Osteocyte (in vitro differentiated cells): ENCODE measurements around the gene MPZL2. TPM values are rescaled to one million over a fixed set of nuclear protein-coding genes. Genes with fewer than 3 reads are reported as not detected.

Experiments used
- DNase-seq: peaks from one replicate; pipeline ENCODE4 v3.0.0; 2021; ENCODE audit warnings: mixed read lengths; ENCODE audit not compliant: unreplicated experiment; ENCODE audit errors: extremely low spot score
- H3K27ac Mint-ChIP-seq: one replicate; pipeline ENCODE4 v1.8.0; 2021; ENCODE audit warnings: mild to moderate bottlenecking, mixed read lengths; ENCODE audit not compliant: unreplicated experiment
- H3K27me3 Mint-ChIP-seq: one replicate; pipeline ENCODE4 v1.8.0; 2021; ENCODE audit warnings: mixed read lengths; ENCODE audit not compliant: unreplicated experiment
- H3K36me3 Mint-ChIP-seq: one replicate; pipeline ENCODE4 v1.8.0; 2021; ENCODE audit warnings: mixed read lengths; ENCODE audit not compliant: unreplicated experiment
- H3K4me1 Mint-ChIP-seq: one replicate; pipeline ENCODE4 v1.8.0; 2021; ENCODE audit warnings: mixed read lengths; ENCODE audit not compliant: unreplicated experiment
- H3K4me3 Mint-ChIP-seq: one replicate; pipeline ENCODE4 v1.8.0; 2021; ENCODE audit warnings: mild to moderate bottlenecking, moderate library complexity, mixed read lengths; ENCODE audit not compliant: unreplicated experiment
- H3K9me3 Mint-ChIP-seq: one replicate; pipeline ENCODE4 v1.8.0; 2021; ENCODE audit warnings: mixed read lengths; ENCODE audit not compliant: unreplicated experiment
- total RNA-seq: library from RNA; stranded (reverse); gene quantifications from 2 replicates; pipeline ENCODE4 v1.2.1, GENCODE V29; 2021
- TF ChIP-seq, protein P1 (sequence below): fragments of 200-600 bp; sonication (generic); IDR thresholded peaks from 2 replicates; pipeline ENCODE4 v1.5.0; 2021; ENCODE audit warnings: antibody characterized with exemption, mild to moderate bottlenecking, moderate library complexity

The MPZL2 gene
- total RNA-seq, 1 donor from 2014 or later, result not detected

- Mint-ChIP-seq H3K9me3 (no peaks in the 10 kb centered on the region), H3K27me3 (peaks cover 51% of the 10 kb centered on the region), H3K36me3 (no peaks in the 10 kb centered on the region), H3K27ac (no peak overlapping the region), H3K4me1 (peaks cover 8% of the 10 kb centered on the region), H3K4me3 (no peak overlapping the region)
- no peak for DNase-seq
- TF ChIP-seq, protein P1, sequence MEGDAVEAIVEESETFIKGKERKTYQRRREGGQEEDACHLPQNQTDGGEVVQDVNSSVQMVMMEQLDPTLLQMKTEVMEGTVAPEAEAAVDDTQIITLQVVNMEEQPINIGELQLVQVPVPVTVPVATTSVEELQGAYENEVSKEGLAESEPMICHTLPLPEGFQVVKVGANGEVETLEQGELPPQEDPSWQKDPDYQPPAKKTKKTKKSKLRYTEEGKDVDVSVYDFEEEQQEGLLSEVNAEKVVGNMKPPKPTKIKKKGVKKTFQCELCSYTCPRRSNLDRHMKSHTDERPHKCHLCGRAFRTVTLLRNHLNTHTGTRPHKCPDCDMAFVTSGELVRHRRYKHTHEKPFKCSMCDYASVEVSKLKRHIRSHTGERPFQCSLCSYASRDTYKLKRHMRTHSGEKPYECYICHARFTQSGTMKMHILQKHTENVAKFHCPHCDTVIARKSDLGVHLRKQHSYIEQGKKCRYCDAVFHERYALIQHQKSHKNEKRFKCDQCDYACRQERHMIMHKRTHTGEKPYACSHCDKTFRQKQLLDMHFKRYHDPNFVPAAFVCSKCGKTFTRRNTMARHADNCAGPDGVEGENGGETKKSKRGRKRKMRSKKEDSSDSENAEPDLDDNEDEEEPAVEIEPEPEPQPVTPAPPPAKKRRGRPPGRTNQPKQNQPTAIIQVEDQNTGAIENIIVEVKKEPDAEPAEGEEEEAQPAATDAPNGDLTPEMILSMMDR, result no peak
These were observed 46.5 kb downstream of the MPZL2 start for GRCh38 chr11:118217575-118217974.

GRCh38 chr11:118216621-118217481 lies 47.2 kb downstream of the MPZL2 start:
- Mint-ChIP-seq H3K4me1 (peaks cover 8% of the 10 kb centered on the region), H3K9me3 (no peaks in the 10 kb centered on the region), H3K36me3 (no peaks in the 10 kb centered on the region), H3K27me3 (peaks cover 51% of the 10 kb centered on the region), H3K4me3 (no peak overlapping the region), H3K27ac (no peak overlapping the region)
- no peak for DNase-seq
- TF ChIP-seq, protein P1, result no peak

GRCh38 chr11:118215765-118216164 lies 48.3 kb downstream of the MPZL2 start:
- no peak for DNase-seq
- no peak overlapping the region for H3K27ac Mint-ChIP-seq
- H3K36me3 Mint-ChIP-seq, result no peaks in the 10 kb centered on the region
- H3K27me3 Mint-ChIP-seq, result peaks cover 56% of the 10 kb centered on the region
- TF ChIP-seq, protein P1, result no peak
- H3K4me1 Mint-ChIP-seq, result peaks cover 12% of the 10 kb centered on the region
- H3K9me3 Mint-ChIP-seq, result no peaks in the 10 kb centered on the region
- H3K4me3 Mint-ChIP-seq, result no peak overlapping the region

DNA sequence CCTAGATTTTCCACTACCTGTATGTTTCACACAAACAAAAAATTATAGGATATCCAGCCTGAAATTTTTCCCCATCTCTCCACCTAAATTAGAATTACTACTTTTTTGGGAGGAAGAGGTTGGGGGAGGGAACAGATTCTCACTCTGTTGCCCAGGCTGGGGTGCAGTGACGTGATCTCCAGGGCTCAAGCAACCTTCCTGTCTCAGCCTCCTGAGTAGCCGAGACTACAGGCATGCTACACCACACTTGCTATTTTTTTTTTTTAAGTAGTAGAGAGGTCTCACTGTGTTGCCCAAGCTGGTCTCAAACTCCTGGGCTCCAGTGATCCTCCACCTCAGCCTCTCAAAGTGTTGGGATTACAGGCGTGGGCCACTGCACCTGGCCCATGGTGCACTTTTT lies 48.8 kb downstream of the MPZL2 start:
- H3K36me3 Mint-ChIP-seq, result no peaks in the 10 kb centered on the region
- no peak overlapping the region for H3K27ac Mint-ChIP-seq
- H3K4me1 Mint-ChIP-seq, result peaks cover 12% of the 10 kb centered on the region
- DNase-seq, result no peak
- H3K9me3 Mint-ChIP-seq, result no peaks in the 10 kb centered on the region
- TF ChIP-seq, protein P1, result no peak
- peaks cover 59% of the 10 kb centered on the region for H3K27me3 Mint-ChIP-seq
- no peak overlapping the region for H3K4me3 Mint-ChIP-seq

GRCh38 chr11:118214210-118214914 lies 49.7 kb downstream of the MPZL2 start:
- peaks cover 12% of the 10 kb centered on the region for H3K4me1 Mint-ChIP-seq
- H3K4me3 Mint-ChIP-seq, result no peak overlapping the region
- H3K27ac Mint-ChIP-seq, result no peak overlapping the region
- H3K27me3 Mint-ChIP-seq, result peaks cover 54% of the 10 kb centered on the region
- no peaks in the 10 kb centered on the region for H3K9me3 Mint-ChIP-seq
- no peaks in the 10 kb centered on the region for H3K36me3 Mint-ChIP-seq
- DNase-seq, result no peak
- TF ChIP-seq, protein P1, result no peak
